NCI-H748 (cell line): ENCODE results near the gene NT5DC2.
A peak's percentile ranks its signal among the peaks of the same experiment; 100 is the strongest.

ENCODE experiments used
- DNase-seq: peaks from one replicate; lab custom pipeline; 2025; ENCODE audit not compliant: unreplicated experiment; lab: John Stamatoyannopoulos, UW

Gene NT5DC2

DNA sequence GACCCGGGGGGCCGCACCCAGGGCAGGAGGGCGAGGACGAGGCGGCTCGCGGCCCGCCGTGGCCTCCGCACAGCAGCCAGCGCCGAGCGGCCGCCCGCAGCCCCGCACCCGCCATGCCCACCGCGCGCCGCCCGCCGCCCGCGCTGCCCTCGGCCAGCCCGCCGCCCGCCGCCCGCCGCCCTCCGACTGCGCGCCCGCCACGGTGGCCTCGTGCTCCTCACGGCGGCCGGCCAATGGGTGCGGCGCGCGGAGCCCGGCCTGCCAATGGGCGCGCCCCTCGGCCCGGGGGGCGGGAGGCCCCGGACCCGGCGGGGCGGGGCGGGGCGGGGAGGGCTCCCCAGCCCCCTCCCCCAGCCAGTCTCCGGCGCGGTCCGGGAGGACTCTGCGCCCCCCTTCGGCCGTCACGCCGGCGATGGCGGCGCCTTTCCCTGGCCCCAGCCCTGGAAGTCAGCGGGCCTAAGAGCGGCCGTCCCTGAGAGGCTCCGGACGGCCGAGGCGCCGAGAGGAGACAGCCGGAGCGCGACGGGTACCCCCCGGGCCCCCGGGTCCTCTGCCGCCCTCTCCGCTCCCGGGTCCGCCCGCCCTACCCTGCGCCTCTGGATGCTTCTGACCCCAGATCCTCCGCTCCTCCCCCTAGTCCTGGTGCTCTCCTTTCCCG lies at the start of gene NT5DC2:
NT5DC2 (minus strand) TSS at position 235 of the 658 bp plus-strand sequence; CDS start at position 115, 120 bp downstream.
- peak; percentile 80 for DNase-seq

GRCh38 chr3:52574056-52574965 lies 40.7 kb upstream of the NT5DC2 start:
- no peak for DNase-seq

DNA sequence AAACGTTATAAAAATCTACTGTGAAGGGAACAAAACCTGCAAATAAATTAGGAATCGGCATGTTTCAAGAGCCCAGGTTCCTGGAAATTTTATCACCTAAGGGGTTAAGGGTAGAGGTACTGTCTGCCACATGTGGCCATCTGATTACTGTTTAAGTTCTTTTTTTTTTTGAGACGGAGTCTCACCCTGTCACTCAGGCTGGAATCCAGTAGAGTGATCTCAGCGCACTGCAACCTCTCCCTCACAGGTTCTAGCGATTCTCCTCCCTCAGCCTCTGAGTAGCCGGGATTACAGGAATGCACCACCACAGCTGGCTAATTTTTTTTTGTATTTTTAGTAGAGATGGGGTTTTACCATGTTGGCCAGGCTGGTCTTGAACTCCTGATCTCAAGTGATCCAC lies 38.6 kb upstream of the NT5DC2 start:
- DNase-seq, result no peak

GRCh38 chr3:52570076-52570475 lies 36.4 kb upstream of the NT5DC2 start:
- no peak for DNase-seq

DNA sequence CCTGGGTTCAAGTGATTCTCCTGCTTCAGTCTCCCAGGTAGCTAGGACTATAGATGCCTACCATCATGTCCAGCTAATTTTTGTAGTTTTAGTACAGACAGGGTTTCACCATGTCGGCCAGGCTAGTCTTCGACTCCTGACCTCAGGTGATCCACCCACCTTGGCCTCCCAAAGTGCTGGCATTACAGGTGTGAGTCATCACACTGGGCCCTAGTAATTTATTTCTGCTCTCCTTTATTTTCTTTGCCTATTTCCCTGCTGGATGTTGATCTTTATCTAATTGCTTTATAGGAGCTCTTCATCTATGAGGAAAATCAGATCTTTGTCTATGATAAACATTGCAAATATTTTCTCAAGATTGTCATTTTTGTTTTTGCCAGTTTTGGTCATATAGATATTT lies 34.4 kb upstream of the NT5DC2 start:
- DNase-seq, result no peak

DNA sequence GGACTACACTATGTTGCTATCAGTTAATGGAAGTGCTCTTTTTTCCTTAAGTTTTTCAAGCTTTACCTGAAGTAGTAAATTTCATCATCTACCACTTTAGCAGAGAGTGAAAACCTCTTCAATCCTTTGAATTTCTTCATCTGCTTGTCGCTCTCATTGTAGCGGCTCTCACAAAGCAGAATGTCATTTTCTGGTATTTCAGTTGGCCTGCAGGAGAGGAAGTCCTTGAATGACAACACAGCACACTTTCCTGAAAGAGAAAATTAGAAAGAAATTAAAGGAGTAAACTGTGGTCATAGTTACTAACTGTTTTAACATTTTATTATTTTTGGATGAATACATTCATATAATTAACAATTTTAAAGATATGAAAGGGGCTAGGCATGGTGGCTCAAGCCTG lies 30.3 kb upstream of the NT5DC2 start:
- DNase-seq, result no peak

GRCh38 chr3:52561028-52561747 lies 27.5 kb upstream of the NT5DC2 start:
- no peak for DNase-seq

- DNase-seq, result no peak
Observed at GRCh38 chr3:52558436-52558835, 24.8 kb upstream of the NT5DC2 start.

GRCh38 chr3:52557011-52557960 lies 23.6 kb upstream of the NT5DC2 start:
- DNase-seq, result no peak

- DNase-seq, result no peak
Observed at GRCh38 chr3:52555056-52555455, 21.4 kb upstream of the NT5DC2 start.

DNA sequence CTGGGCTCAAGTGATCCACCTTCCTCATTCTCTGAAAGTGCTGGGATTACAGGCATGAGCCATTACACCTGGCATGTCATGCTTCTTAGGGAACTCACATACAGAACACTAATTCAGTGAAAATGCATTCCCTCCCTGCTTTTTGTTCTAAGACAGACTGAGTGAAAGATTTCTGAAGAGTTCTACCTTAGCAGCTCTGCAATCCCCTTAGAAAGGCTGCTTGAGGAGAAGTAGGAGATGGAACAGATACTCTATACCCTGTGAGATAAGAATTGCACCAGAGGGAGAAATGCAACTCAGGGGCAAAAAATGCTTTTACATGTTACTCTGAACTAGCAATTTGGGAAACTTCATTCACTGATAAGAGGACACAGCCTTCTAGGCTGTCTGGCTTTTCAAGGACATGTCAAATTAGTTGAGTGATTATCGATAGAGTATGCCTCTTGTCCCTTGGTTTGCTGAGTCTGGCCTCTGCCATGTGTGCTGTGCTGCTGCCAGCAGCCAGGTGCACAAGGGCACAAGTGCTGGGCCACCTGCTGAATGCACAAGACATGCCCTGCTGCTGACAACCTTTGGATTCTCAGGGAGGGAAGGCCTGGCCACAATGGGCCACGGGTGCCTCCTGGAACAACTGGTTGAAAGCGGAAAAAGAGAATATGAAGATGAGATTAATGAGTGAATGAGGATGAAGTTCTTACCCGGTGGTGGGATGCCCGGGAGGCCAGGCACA lies 20.5 kb upstream of the NT5DC2 start:
- DNase-seq, result no peak

GRCh38 chr3:52552089-52552488 lies 18.4 kb upstream of the NT5DC2 start:
- no peak for DNase-seq

DNA sequence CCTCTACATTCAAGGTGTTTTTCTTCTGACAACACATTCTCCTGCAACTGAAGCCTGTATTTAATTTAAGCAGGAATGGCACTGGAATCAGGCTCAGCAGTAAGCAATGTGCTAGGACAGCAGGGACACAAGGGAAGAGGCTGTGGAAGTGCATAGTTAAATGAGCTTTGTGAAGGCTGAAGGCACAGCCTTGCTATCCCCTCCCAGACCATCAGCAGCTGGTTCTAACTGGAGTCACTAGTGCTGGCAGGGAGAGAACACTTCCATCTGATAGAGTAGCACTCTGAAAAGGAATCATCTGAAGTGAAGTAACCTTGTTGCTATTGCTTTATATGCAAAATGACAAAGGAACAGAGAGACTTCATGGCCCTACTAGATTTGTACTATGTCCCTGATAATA lies 17.5 kb upstream of the NT5DC2 start:
- no peak for DNase-seq

DNA sequence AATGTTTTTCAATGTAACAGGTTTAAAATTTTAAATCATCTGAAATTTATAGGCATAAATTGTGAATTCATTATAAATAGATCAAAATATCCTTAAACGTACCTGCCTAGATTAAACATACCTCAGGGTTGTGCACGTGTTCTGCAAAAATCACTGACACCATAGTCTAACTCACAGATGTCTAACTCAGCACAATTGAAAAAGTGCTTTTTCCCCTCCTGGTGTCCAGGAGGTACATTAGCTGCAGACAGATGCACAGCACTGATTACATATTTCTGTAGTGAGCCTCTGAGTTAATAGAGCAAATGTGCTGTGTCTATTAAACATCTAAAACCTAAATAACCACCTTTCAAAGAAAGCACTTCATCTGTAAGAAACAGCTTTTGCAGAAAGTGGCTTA lies 13.5 kb upstream of the NT5DC2 start:
- DNase-seq, result no peak

DNA sequence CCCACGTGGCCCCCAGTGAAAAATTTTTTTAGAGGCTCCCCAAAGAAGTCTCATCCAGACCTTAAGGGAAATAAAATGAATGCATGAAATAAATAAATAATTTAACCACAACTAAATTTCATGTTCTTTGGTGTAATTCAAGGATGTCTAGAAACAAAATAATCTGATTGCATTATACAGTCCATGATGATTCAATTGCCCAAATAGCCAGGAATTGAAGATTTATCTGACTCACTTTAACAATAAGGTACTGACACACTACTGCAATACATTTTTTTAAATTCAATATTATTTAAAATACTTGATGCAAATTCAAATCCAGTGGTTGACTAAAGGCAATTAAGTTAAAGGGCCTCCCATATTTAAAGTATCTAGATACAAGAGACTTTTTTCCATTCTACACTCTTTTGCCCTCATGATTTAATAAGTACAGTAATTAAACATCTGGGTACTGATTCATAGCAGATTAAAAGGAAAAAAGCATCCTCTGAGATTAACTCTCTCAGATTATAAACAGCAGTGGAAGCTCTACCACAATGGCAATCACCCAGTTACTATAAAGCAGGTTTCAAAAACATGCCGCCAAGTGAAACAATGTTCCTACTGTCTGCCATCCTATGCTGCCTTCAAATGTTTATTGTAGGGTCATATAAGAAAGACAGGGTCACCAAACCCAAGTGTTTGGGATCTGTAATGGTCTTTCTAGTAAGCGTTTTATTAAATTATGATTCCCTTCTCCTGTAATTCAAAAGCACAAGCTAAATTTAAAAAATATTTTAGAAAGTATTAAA lies 12.6 kb upstream of the NT5DC2 start:
- DNase-seq, result no peak

DNA sequence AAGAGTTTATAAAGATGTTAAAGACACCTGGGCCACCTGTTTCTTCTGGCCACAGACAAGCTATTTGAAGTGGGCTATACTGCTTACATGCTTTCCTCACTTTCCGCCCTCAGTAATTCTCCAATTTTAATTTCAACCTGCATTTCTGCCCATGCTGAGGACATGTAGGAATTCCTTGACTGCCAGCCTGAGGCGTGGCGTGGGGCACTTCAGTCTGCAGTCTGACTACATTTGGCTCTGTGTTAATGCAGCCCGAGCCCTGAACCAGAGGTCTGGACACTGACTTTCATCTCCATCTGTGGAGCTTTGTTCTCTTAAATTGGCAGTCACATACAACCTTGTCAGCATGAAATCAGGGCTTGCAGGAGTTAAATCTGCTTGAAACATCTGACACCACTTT lies 11.3 kb upstream of the NT5DC2 start:
- DNase-seq, result no peak

DNA sequence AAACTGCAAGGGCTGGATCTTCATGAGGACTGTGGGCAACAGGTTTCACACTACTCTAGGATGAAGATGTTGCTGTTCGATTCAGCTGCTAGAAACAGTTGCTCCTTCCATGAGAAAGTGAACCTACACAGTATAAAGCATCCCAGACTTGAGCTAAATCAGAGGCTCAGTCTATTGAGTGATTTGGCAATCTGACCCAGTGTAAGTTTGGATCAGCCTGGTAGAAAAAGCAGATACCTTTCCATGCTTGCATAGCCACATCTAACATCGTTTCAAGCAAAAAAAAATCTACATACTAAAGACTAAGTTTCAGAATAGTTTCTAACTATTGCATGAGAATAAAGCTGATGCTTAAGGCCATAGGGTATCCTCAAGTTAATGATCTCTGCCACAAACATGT lies 7.4 kb upstream of the NT5DC2 start:
- DNase-seq, result no peak

- DNase-seq, result no peak
Observed at GRCh38 chr3:52539010-52539653, 5.5 kb upstream of the NT5DC2 start.
